Left kidney (tissue), 2 donors: ENCODE results near the gene NTRK2. TPM values are rescaled to one million over a fixed set of nuclear protein-coding genes. Genes with fewer than 3 reads are reported as not detected.

Experiments used
- DNase-seq: peaks from one replicate; pipeline ENCODE4 v3.0.0-alpha.2; 2013
- polyA plus RNA-seq: library from polyadenylated mRNA; unstranded; fragments of 120-200 nt; gene quantifications from one replicate; pipeline ENCODE4 v1.2.1, GENCODE V29; 2013; ENCODE audit not compliant: insufficient read length

The NTRK2 gene
- polyA plus RNA-seq, 1 donor: 105 TPM

DNA sequence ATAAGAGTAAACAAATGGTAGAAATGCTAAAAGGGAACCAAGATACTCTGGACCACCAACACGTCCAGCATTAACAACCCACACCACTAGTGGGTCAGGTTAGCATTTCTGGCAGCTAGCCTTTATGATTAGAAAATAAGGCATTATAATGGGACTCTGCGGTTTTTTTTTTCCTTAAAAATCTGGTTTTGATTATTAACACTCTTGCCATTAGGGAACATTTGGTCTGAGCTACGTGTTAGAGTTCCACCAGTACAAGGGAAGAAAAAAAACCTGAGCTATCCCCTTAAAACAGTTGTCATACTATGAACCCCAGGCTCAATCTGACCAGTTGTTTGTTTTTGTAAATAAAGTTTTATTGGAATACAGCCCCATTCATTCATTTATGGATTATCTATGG, 110.4 kb downstream of the NTRK2 start:
- no peak for DNase-seq

GRCh38 chr9:84780385-84780784, 110.9 kb downstream of the NTRK2 start:
- no peak for DNase-seq

GRCh38 chr9:84781458-84781857, 111.9 kb downstream of the NTRK2 start:
- DNase-seq: peak; percentile 33

DNA sequence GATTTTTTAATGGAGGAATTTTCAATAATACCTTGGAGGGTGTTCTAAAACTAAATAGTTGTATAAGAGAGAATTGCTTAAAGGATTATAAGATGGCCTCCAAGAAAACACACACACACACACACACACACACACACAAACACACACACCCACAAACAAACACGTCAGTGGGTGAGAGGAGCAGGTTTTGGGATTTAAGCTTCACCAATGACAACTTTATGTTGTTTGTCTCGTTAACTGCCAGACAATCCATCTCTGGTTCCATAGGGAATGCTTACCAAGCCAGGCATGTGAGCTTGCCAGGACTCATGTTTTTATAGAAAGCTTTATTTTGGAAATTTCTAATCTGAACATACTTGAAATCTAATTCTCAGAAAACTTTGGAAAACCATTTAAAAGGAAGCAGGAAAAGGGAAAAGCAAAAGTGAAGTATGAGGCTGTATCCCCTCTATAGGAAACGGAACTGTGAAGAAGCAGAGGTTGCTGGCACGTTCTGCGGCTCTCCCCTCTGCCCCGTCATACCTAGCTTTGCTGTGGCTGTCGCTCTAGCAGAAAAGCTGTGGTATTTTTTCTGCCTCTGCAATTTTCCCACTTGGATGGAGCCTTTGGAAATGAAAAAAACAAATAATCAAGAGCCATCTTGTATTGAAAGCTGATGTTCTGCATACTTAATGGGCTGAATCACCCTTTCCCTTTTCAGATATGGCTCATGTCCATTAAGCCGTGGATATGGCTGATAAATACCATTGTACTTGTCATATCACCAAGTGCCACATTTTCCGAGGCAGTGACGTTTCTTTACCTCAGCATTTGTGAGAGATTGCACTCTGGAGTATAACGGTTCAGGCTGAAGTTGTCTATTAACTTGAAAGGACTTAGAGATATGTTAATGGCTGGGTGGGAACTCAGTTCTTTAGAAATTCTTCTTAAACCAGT, 112.7 kb downstream of the NTRK2 start:
- no peak for DNase-seq

DNA sequence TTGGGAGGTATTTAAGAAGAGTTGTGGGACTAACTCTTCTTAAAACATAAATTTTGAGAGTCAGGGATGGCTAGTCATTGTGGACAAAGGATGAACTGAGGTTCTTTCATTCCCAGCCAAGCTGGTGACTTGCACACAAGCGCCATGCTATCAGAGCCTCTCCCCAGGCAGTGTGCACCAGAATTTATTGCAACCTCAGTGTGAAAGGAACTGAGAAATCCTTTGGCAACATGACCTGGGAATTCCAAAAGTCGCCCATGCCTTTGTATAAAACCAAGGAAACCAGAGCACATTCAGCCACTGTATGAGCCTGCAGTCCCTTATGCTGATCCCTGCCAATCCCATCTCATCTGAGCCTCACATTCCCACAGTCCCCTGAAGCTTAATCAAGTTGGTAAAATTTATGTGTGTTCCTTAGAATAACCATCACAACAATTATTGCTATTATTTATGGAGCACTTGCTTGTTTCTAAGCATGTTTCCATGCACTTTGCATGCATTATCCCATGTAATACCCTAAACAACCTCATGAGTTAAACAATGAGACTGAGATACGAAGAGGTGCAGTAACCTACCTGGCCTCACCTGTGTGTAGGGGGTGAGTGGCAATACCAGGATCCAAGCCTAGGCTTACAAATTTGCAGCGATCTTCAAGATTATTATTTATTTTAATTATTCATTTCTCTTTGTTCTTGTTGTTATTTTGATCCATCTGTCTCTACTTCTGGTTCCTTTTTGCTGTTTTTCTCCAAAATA, 116.4 kb downstream of the NTRK2 start:
- DNase-seq: no peak

GRCh38 chr9:84788803-84789462, 119.4 kb downstream of the NTRK2 start:
- DNase-seq: no peak

GRCh38 chr9:84789463-84789830, 119.9 kb downstream of the NTRK2 start:
- DNase-seq: no peak

- DNase-seq: no peak
Observed at GRCh38 chr9:84791643-84792042, 122.1 kb downstream of the NTRK2 start.

GRCh38 chr9:84793251-84793650, 123.7 kb downstream of the NTRK2 start:
- DNase-seq: no peak

- no peak for DNase-seq
Observed at GRCh38 chr9:84794981-84795637, 125.6 kb downstream of the NTRK2 start.

DNA sequence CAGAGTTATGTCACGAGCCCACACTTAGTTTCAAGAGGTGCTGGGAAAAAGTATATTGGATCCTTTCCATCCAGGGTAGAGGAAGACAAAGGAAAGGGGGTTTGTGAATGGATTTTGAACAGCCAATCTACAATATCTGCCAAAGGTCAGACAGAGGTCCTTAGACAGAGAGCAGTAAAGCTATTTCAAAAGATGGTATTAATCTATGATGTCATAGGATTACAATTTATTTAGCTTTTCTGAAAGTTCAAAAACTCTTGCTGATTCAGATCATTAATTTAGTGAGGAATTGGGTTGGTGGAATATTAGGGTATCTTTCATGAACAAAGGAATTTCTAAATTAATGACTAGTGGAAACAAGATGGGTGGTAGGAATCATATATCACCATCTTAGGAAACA, 126.9 kb downstream of the NTRK2 start:
- DNase-seq: no peak

- DNase-seq: no peak
Observed at GRCh38 chr9:84799251-84799650, 129.7 kb downstream of the NTRK2 start.

DNA sequence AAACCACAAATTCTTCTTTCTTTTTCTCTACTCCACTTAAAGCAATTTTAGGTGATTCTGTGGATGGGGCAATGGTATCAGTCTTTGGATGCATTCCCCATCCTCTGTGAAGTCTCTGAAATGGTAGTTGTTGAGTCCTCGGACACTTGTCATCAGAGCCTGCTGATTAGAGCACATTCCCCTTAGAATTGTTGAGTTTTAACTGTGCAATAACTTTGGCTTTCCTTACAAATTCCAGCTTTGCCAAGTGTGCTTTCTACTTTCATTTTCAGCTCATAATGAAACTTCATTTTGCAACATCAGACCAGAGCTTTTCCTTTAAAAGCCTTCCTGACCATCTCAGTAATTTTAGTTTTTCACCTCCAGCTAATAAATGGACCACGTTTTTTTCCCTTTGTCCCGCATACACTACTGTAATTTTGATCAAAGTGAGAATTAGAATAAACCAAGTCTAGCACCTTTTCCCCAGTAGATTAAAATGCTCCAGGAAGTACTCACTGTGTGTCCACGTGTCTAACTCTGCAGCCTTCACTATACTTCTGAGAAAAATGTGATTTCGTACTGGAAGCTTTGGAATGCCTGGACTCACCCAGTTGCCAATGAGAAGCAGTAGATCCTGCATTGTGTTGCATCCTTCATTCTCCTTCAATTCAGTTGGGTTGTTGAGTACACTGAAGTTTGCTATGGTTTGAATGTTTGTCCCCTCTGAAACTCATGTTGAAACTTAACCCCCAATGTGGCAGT, 135.6 kb downstream of the NTRK2 start:
- DNase-seq: no peak

- DNase-seq: no peak
Observed at GRCh38 chr9:84807431-84807830, 137.9 kb downstream of the NTRK2 start.

DNA sequence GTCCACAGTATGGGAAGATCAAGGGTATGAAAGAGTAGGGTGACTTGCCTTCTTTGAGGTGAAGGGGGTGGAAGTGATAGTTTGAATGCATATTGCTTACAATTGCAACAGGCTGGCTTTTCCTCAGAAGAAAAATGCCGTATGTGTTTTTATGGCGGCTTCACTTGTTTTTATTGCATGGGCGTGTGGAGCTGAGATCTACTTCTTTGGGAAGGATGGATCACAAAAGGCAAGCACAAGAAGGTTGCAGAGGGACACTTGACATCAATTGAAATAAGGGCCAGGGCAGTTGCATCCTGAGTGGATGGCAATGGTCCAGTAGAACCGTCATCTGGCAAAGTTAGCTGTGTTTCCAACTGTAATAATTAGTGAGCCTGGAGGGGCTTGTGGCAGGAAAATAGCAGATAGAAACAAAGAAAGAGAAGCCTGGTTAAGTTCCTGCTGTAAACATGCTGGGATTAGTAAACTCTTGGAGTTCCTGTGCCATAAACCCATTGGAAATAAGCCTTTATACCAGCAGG, 138.4 kb downstream of the NTRK2 start:
- no peak for DNase-seq

DNA sequence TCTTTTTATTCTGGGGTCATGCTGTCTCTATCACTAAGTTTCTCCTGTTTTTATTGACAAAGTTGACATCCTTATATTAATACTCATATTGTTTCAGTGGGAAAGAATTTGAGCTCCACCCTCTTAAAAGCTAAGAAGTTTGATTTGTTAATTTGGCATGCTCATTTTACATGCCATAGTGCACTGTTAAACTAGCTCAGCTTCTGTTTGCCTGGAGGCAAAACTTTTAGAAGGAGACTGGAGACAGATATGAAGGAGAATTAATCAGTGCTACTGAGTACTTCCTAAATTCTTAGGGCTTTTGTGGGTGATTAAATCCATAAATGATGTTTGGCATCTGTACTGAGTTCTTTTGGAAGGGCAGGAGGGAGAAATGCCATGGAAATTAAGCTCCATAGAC, 138.9 kb downstream of the NTRK2 start:
- no peak for DNase-seq

DNA sequence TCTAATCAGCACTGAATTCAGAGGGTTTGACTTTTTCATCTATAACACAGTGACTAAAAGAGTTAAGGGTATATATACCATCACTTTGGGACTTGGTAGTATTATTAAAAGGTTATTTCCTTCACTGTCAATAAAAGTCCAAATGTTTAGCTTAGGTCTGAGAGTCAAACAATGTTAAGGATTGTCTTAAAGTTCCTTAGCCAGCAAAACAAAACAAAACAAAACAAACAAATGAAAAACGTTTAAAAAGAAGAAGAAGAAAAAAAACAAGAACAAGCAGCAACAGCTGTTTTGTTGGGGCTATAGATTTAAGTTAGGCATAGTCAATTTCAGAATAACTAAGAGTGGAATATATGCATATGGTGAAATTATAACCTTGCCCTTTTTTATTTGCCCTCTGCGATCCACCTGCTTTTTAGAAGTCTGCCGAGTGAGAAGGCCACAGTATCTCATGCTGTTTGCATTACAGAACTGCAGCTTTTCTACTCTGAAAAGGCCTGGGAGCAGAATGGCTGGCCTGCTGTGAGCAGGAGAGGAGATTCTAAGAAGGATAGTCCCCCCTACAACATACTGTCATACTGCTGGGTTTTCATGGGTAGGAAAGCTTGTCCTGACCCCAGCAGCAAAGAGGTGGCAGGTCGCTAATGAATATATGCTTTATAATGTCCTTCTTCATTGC, 141.7 kb downstream of the NTRK2 start:
- DNase-seq: no peak

- no peak for DNase-seq
Observed at GRCh38 chr9:84811751-84812074, 142.2 kb downstream of the NTRK2 start.

DNA sequence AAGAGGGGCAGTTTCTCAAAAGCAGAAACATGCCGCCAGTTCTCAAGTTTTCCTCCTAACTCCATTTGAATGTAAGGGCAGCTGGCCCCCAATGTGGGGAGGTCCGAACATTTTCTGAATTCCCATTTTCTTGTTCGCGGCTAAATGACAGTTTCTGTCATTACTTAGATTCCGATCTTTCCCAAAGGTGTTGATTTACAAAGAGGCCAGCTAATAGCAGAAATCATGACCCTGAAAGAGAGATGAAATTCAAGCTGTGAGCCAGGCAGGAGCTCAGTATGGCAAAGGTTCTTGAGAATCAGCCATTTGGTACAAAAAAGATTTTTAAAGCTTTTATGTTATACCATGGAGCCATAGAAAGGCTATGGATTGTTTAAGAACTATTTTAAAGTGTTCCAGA, 142.8 kb downstream of the NTRK2 start:
- DNase-seq: no peak

DNA sequence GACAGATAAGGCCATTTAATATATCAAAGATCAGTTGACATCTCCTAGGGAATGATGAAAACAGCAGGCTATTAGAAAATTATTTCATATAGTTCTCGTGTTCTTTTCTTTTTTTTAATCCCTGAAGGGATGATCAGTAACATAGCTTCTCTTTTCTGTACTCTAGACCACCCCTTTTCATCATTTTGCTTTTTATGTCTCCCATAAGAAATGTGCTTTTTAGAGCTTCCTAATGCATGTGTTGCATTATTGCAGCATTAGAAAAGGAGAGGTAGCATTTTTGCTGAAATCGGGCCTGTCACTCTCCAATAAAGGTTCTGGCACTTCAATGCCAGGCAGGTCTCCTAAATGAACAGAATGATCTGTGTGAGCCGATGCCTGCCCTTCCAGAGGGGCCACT, 143.3 kb downstream of the NTRK2 start:
- no peak for DNase-seq

GRCh38 chr9:84815554-84815953, 146.0 kb downstream of the NTRK2 start:
- no peak for DNase-seq
